H1 (cell line): ENCODE data around the gene PRR16. TPM values are rescaled to one million over a fixed set of nuclear protein-coding genes. Genes with fewer than 3 reads are reported as not detected.

Experiments
- CTCF ChIA-PET: fragments of 300-600 bp; sonication (Branson Sonifier 250); formaldehyde crosslinking; loops from one replicate; lab custom pipeline; 2021; ENCODE audit not compliant: partially characterized antibody; lab: Charles Lee
- POLR2A ChIA-PET: fragments of 300-600 bp; sonication (Branson Sonifier 250); formaldehyde crosslinking; loops from one replicate; lab custom pipeline; 2021; ENCODE audit warnings: inconsistent platforms; ENCODE audit not compliant: partially characterized antibody; lab: Charles Lee
- DNase-seq, 2 experiments: peaks; one replicate each; pipeline versions ENCODE4 v3.0.0 to v3.0.0-alpha.2; 2010 to 2022; ENCODE audit warnings: low spot score in 2 of 2, low read depth in 1 of 2, mixed read lengths in 1 of 2
- FAIRE-seq: peaks from 2 replicates; lab custom pipeline; 2011; peaks lifted over from hg19 to GRCh38; lab: Jason Lieb, UNC
- H2AFZ ChIP-seq: 2 replicates; pipeline ENCODE4 v1.8.1; 2012; ENCODE audit warnings: low read length, inconsistent platforms
- H2AK5ac ChIP-seq: 2 replicates; pipeline ENCODE4 v1.6.1; 2013; ENCODE audit warnings: low read depth, low read length
- H2BK120ac ChIP-seq: replicated peaks from 2 replicates; pipeline ENCODE3; 2013; ENCODE audit warnings: low read depth, low read length, inconsistent platforms
- H2BK12ac ChIP-seq: 2 replicates; pipeline ENCODE4 v1.6.1; 2013; ENCODE audit warnings: low read depth, low read length
- H2BK15ac ChIP-seq: 2 replicates; pipeline ENCODE4 v1.6.1; 2013; ENCODE audit warnings: low read length
- H2BK20ac ChIP-seq: 2 replicates; pipeline ENCODE4 v1.6.1; 2013; ENCODE audit warnings: low read length
- H2BK5ac ChIP-seq: 2 replicates; pipeline ENCODE4 v1.6.1; 2013; ENCODE audit warnings: low read depth, low read length
- H3K14ac ChIP-seq: 2 replicates; pipeline ENCODE4 v1.6.1; 2013; ENCODE audit warnings: inconsistent platforms; ENCODE audit not compliant: insufficient read length
- H3K18ac ChIP-seq: 2 replicates; pipeline ENCODE4 v1.6.1; 2013; ENCODE audit warnings: low read length; ENCODE audit errors: extremely low read depth
- H3K23ac ChIP-seq: 2 replicates; pipeline ENCODE4 v1.6.1; 2013; ENCODE audit warnings: inconsistent platforms; ENCODE audit not compliant: insufficient read length
- H3K23me2 ChIP-seq: 2 replicates; pipeline ENCODE4 v1.6.1; 2013; ENCODE audit warnings: low read depth, low read length
- H3K27ac ChIP-seq: 2 replicates; pipeline ENCODE4 v1.6.1; 2011; ENCODE audit warnings: low read depth, low read length, inconsistent platforms
- H3K27me3 ChIP-seq, 4 experiments: replicated peaks in 1 of 4; 1 replicate in 1 of 4; 2 replicates in 3 of 4; pipeline versions ENCODE4 v1.6.1 to v1.8.1; 2011 to 2013; ENCODE audit warnings: low read length in 3 of 4, mild to moderate bottlenecking in 3 of 4, inconsistent platforms in 2 of 4, mixed read lengths in 2 of 4, moderate library complexity in 1 of 4; ENCODE audit not compliant: control insufficient read depth in 3 of 4, insufficient read depth in 3 of 4; ENCODE audit errors: extremely low read depth in 1 of 4
- H3K36me3 ChIP-seq, 4 experiments: 2 replicates each; pipeline versions ENCODE4 v1.6.1 to v1.8.1; 2011 to 2013; ENCODE audit warnings: mild to moderate bottlenecking in 4 of 4, low read length in 3 of 4, moderate library complexity in 2 of 4, control low read depth in 1 of 4, inconsistent platforms in 1 of 4; ENCODE audit not compliant: insufficient read depth in 4 of 4, control insufficient read depth in 2 of 4
- H3K4ac ChIP-seq: replicated peaks from 2 replicates; pipeline ENCODE3; 2013; ENCODE audit warnings: low read length, low read depth, mixed read lengths, inconsistent platforms; ENCODE audit not compliant: insufficient read length
- H3K4me1 ChIP-seq, 4 experiments: replicated peaks in 1 of 4; 1 replicate in 1 of 4; 2 replicates in 3 of 4; pipeline versions ENCODE4 v1.6.1 to v1.8.1; 2011 to 2013; ENCODE audit warnings: low read length in 3 of 4, inconsistent platforms in 2 of 4, mixed read lengths in 1 of 4; ENCODE audit not compliant: insufficient read depth in 4 of 4, control insufficient read depth in 3 of 4
- H3K4me2 ChIP-seq, 2 experiments: 2 replicates each; pipeline versions ENCODE4 v1.6.1 to v1.8.1; 2011 to 2013; ENCODE audit warnings: low read depth in 2 of 2, low read length in 2 of 2, control low read depth in 1 of 2, inconsistent platforms in 1 of 2, mild to moderate bottlenecking in 1 of 2; ENCODE audit not compliant: insufficient read depth in 1 of 2
- H3K4me3 ChIP-seq, 4 experiments: fragments of 200-600, 300-600 bp in 1 of 4; sonication (generic), shearing (Covaris generic), sonication (Bioruptor Twin) in 1 of 4; 2 replicates each; pipeline versions ENCODE4 v1.5.1 to v1.8.1; 2011 to 2016; ENCODE audit warnings: low read length in 4 of 4, low read depth in 3 of 4, control low read depth in 2 of 4, inconsistent platforms in 2 of 4, mild to moderate bottlenecking in 2 of 4, mixed read lengths in 1 of 4, moderate library complexity in 1 of 4; ENCODE audit not compliant: insufficient read depth in 2 of 4; ENCODE audit errors: extremely low read depth in 1 of 4
- H3K56ac ChIP-seq: replicated peaks from 2 replicates; pipeline ENCODE3; 2013; ENCODE audit warnings: low read depth, mild to moderate bottlenecking, mixed read lengths, low read length, inconsistent platforms; ENCODE audit not compliant: insufficient read length
- H3K79me1 ChIP-seq: 2 replicates; pipeline ENCODE4 v1.6.1; 2013; ENCODE audit warnings: low read depth, low read length, control low read depth
- H3K79me2 ChIP-seq, 2 experiments: 2 replicates each; pipeline versions ENCODE4 v1.6.1 to v1.8.1; 2012 to 2013; ENCODE audit warnings: low read length in 2 of 2, mild to moderate bottlenecking in 2 of 2, inconsistent platforms in 1 of 2; ENCODE audit not compliant: insufficient read depth in 2 of 2, control insufficient read depth in 1 of 2
- H3K9ac ChIP-seq, 4 experiments: replicated peaks in 1 of 4; 1 replicate in 1 of 4; 2 replicates in 3 of 4; pipeline versions ENCODE4 v1.6.1 to v1.8.1; 2011 to 2013; ENCODE audit warnings: low read depth in 3 of 4, low read length in 3 of 4, control low read depth in 2 of 4, mild to moderate bottlenecking in 2 of 4, moderate library complexity in 2 of 4, inconsistent platforms in 1 of 4; ENCODE audit errors: extremely low read depth in 1 of 4
- H3K9me3 ChIP-seq, 2 experiments: 2 replicates each; pipeline versions ENCODE4 v1.6.1 to v1.8.1; 2012 to 2013; ENCODE audit warnings: mild to moderate bottlenecking in 2 of 2, moderate library complexity in 2 of 2, control low read depth in 1 of 2, inconsistent platforms in 1 of 2, low read depth in 1 of 2, low read length in 1 of 2, mixed read lengths in 1 of 2; ENCODE audit not compliant: insufficient read depth in 2 of 2
- H4K20me1 ChIP-seq, 2 experiments: replicated peaks in 1 of 2; 2 replicates each; pipeline versions ENCODE3 to v1.8.1; 2011 to 2013; ENCODE audit warnings: inconsistent platforms in 2 of 2, low read length in 2 of 2, mild to moderate bottlenecking in 1 of 2; ENCODE audit not compliant: insufficient read depth in 2 of 2, control insufficient read depth in 1 of 2
- H4K5ac ChIP-seq: 2 replicates; pipeline ENCODE4 v1.6.1; 2013; ENCODE audit warnings: low read length, low read depth, mixed read lengths, inconsistent platforms; ENCODE audit not compliant: insufficient read length
- H4K8ac ChIP-seq: 2 replicates; pipeline ENCODE4 v1.8.0; 2013; ENCODE audit warnings: mild to moderate bottlenecking, moderate library complexity, low read length, inconsistent platforms; ENCODE audit not compliant: insufficient read depth; ENCODE audit errors: extremely low read depth
- H4K91ac ChIP-seq: replicated peaks from 2 replicates; pipeline ENCODE3; 2013; ENCODE audit warnings: low read length, mixed read lengths, inconsistent platforms; ENCODE audit not compliant: insufficient read length
- ASH2L ChIP-seq: fragments of 200-600, 300-600 bp; sonication (generic); IDR thresholded peaks from one replicate; pipeline ENCODE4 v1.7.1; 2017; ENCODE audit warnings: low read length
- ATF2 ChIP-seq: IDR thresholded peaks from 2 replicates; pipeline ENCODE4 v1.6.1; 2012; ENCODE audit warnings: low read length, inconsistent platforms
- BRCA1 ChIP-seq: IDR thresholded peaks from 2 replicates; pipeline ENCODE4 v1.6.1; 2012; ENCODE audit warnings: low read depth, low read length, improper control_type of control experiment
- KDM4A ChIP-seq: IDR thresholded peaks from one replicate; pipeline ENCODE4 v1.7.1; 2012; ENCODE audit warnings: low read depth, mild to moderate bottlenecking, moderate library complexity, low read length, inconsistent platforms; ENCODE audit not compliant: severe bottlenecking
- POLR2AphosphoS5 ChIP-seq: IDR thresholded peaks from 2 replicates; pipeline ENCODE4 v1.6.1; 2011; ENCODE audit warnings: low read depth, low read length
- RFX5 ChIP-seq: IDR thresholded peaks from 2 replicates; pipeline ENCODE4 v1.6.1; 2011; ENCODE audit warnings: low read depth, low read length, improper control_type of control experiment, borderline replicate concordance
- SIX5 ChIP-seq: IDR thresholded peaks from 2 replicates; pipeline ENCODE4 v1.6.1; 2011; ENCODE audit warnings: mild to moderate bottlenecking, low read depth, low read length
- WGBS, 2 experiments: shearing (Covaris generic) in 1 of 2; methylation state at CpG; one replicate each; pipeline versions ENCODE4 v1.1.6 to v1.1.7; 2013 to 2015; ENCODE audit warnings: low lambda C conversion rate in 2 of 2, mixed read lengths in 2 of 2, inconsistent platforms in 1 of 2, low coverage in 1 of 2, missing lambda C conversion rate in 1 of 2; ENCODE audit not compliant: insufficient replicate concordance in 2 of 2, insufficient coverage in 1 of 2, insufficient read length in 1 of 2; ENCODE audit errors: extremely low coverage in 1 of 2, missing lambda C conversion rate in 1 of 2; 5-methylcytosine and 5-hydroxymethylcytosine counted together
- polyA plus RNA-seq, 7 experiments: library from polyadenylated mRNA; depleted of rRNA in 3 of 7; stranded (reverse) in 5 of 7; unstranded in 2 of 7; fragments of >200 nt in 5 of 7; fragments of 200-250 nt in 2 of 7; gene quantifications; 1 replicate in 5 of 7; 2 replicates in 1 of 7; 4 replicates in 1 of 7; pipeline versions ENCODE4 v1.2.1 to v1.2.3, GENCODE V29; 2011 to 2013; ENCODE audit warnings: missing spikeins in 2 of 7, mixed read lengths in 2 of 7
- total RNA-seq: library from RNA; stranded (reverse); fragmentation: NEBNext Ultra II Directional; extraction: Animal tissue kit (Norgen Biotek cat#: 25700); gene quantifications from 2 replicates; pipeline ENCODE4 v1.2.1, GENCODE V29; 2021

PRR16 gene
- total and polyA plus RNA-seq, 2 of the 8 experiments (the other 6 are each of a cell fraction or from before 2014, with no cell fraction given), result 0.73 to 1.6 TPM

- Histone ChIP-seq H3K14ac (no peak overlapping the region), H2BK12ac (no peak overlapping the region), H3K79me1 (no peaks in the 10 kb centered on the region), H2AK5ac (no peak overlapping the region), H2BK5ac (no peak overlapping the region), H4K8ac (no peak overlapping the region), H3K4me2 (no peak overlapping the region), H3K9me3 (peaks cover 0 to 3% of the 10 kb centered on the region in 2 experiments; a peak in 1 of 4 replicates), H2AFZ (no peak overlapping the region), H3K79me2 (no peaks in the 10 kb centered on the region), H3K36me3 (no peaks in the 10 kb centered on the region), H2BK15ac (no peak overlapping the region), H4K91ac (no peak overlapping the region), H3K18ac (no peak overlapping the region), H3K23me2 (no peaks in the 10 kb centered on the region), H2BK120ac (no peak overlapping the region), H3K27me3 (no peaks in the 10 kb centered on the region), H4K5ac (no peak overlapping the region), H4K20me1 (no peaks in the 10 kb centered on the region), H3K56ac (no peak overlapping the region), H3K23ac (no peak overlapping the region), H3K4me1 (no peaks in the 10 kb centered on the region; a peak in 1 of 7 replicates), H2BK20ac (no peak overlapping the region), H3K9ac (no peak overlapping the region), H3K27ac (no peak overlapping the region), H3K4me3 (no peak overlapping the region), H3K4ac (no peak overlapping the region)
- WGBS, 2 experiments, result 87% methylated on average over 1 of the region's 1 CpG; no CpG with 5 or more reads in 1 of the 2 experiments
- DNase-seq (no peak), FAIRE-seq (no peak)
- TF ChIP-seq SIX5, result no peak
- no peak for TF ChIP-seq POLR2AphosphoS5
- no peak for TF ChIP-seq BRCA1
- no peak for TF ChIP-seq ASH2L
- TF ChIP-seq ATF2, result no peak
- no peak for TF ChIP-seq RFX5
- no peak for TF ChIP-seq KDM4A
- ChIA-PET POLR2A (no interaction called here), CTCF (interaction anchor here (1.5 kb wide), 1 partner anchor 10 kb away, joined by 3 read pairs; no protein-coding TSS in a partner anchor)
Observed at GRCh38 chr5:120415985-120416384, 48.1 kb upstream of the PRR16 start.
